Left ventricle myocardium superior (tissue), 1 donor: ENCODE measurements around the gene TSPAN2. TPM values are rescaled to one million over a fixed set of nuclear protein-coding genes. Genes with fewer than 3 reads are reported as not detected.

Source experiments
- ATAC-seq: fragments of 200-7000 bp; cut with Tn5 transposase; one replicate; pipeline ENCODE4 v1.9.1; 2020; ENCODE audit warnings: mild to moderate bottlenecking, moderate library complexity
- DNase-seq: peaks from one replicate; pipeline ENCODE4 v3.0.0-alpha.2; 2020
- intact Hi-C: fragments of 100-400 bp; cut with micrococcal nuclease; formaldehyde crosslinking; loops from one replicate; pipeline ENCODE4 v1.11.0; 2022
- total RNA-seq: library from RNA; stranded (reverse); fragmentation: NEBNext Ultra II Directional; extraction: Animal tissue kit (Norgen Biotek cat#: 25700); gene quantifications from one replicate; pipeline ENCODE4 v1.2.1, GENCODE V29; 2021
- donor health status: DM: no; HTN: yes; CAD: no; lungs with severe emphysema.

TSPAN2 gene
- total RNA-seq, 1 donor from 2014 or later: 6.2 TPM

GRCh38 chr1:115116512-115116911 is 27.2 kb upstream of the TSPAN2 start:
- ATAC-seq: no peak
- intact Hi-C loops: no loop called here
- DNase-seq: no peak

GRCh38 chr1:115115521-115116161 is 26.3 kb upstream of the TSPAN2 start:
- ATAC-seq (no peak), DNase-seq (no peak)
- intact Hi-C loops: no loop called here

DNA sequence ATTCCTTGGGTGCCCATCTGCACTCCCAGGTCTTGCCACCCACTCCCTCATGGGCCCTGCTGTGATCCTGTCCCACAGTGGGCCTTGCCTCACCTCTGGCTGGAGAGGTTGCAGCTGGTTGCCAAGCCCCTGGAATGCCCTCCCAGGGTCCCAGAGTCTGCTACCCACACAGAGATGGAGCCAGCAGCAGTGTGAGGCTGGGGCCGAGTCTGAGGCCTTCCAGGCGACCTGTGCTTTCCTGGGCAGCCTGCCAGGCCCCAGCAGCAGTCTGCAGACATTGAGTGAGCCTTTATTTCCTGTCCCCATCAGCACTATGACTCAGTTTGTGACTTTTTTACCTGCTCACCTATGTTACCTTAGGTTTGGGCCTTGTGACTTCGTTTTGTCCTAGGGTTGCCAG is 25.0 kb upstream of the TSPAN2 start:
- ATAC-seq (no peak), DNase-seq (peak; percentile 51)
- intact Hi-C loops: no loop called here

GRCh38 chr1:115113766-115114165 is 24.5 kb upstream of the TSPAN2 start:
- ATAC-seq (no peak), DNase-seq (no peak)
- intact Hi-C loops: loop anchor here (2.0 kb wide), 1 partner anchor 135 kb away; no protein-coding TSS in a partner anchor

DNA sequence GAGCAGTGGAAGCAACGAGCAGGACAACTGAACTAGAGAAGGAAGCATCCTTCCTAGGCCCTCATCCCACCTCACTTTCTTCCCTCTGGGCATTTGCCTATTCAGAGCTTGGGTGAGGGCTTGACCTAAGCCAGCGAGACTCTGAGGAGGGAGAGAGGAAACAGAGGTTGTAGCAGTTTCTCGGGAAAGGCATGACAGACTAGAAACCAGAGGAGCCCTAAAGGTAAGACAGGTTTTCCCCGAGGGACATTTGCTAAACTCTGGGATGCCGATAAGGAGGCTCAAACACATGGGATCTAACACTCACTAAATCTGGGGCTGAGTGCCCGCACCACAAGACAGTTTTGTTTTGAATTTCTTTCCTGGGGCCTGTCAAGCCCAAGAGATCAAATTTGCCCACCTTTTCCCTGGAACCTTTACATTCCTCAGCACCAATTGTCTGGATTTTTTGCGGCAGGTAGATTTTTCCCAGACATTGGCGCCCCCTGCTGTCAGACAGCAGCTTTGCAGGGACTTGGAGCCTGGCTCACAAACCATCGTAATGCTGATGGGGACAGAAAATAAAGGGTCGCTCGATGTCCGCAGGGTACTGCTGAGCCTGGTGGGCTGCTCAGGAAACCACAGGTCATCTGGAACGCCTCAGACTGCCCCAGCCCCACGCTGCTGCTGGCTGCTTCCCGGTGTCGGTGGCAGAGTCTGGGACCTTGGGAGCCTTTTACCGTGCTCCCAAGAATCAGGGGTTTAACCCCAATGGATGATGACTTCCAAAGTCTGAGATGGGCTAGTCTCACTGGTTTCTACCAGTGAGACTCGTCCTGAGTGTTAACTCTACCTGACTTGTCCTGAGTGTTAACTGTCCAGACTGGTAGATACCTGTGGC is 23.4 kb upstream of the TSPAN2 start:
- DNase-seq (peak; percentile 49), ATAC-seq (peak; percentile 45)
- intact Hi-C loops: loop anchor here (2.0 kb wide), 1 partner anchor 134 kb away; no protein-coding TSS in a partner anchor

- peak; percentile 41 for ATAC-seq
- intact Hi-C loops: no loop called here
- no peak for DNase-seq
Observed at GRCh38 chr1:115107516-115108260, 18.4 kb upstream of the TSPAN2 start.

DNA sequence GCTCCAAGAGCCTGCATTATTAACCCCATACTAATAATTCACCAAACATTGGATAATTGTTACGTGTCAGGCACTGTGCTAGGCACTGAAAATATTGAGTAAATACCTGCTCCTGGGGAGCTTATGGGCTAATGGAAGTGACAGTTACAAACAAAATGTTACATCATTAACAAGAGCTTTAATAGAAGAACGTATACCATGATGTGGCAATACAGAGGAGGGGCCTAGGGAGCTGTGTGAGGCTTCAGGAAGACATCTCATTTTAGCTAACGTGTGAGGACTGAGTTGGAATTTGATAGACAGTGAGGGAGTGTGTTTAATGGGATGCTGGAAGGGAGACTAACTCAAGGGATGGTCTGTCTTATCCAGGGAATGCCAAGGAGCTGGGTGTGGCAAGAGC is 16.5 kb upstream of the TSPAN2 start:
- ATAC-seq: no peak
- intact Hi-C loops: no loop called here
- DNase-seq: no peak

DNA sequence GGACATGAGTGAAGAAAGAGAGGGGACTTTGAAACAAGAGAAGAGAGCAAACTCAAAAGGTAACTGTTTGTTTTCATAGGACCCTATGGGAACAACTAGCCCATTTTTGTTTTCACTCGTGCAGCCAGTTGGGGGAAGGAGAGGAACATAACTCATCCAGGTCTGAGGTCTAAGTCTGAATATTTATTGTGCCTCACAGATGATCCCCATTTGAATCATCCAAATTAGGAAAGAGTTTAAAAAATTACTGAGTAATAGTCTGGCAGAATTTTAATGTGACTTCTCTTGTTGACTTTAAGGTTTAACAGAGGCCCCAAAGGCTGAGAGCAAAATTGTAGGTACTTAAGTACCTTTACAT is 10.4 kb upstream of the TSPAN2 start:
- DNase-seq (no peak), ATAC-seq (no peak)
- intact Hi-C loops: no loop called here

- DNase-seq (no peak), ATAC-seq (peak; percentile 70)
- intact Hi-C loops: no loop called here
Observed at GRCh38 chr1:115098979-115099692, 9.8 kb upstream of the TSPAN2 start.

GRCh38 chr1:115092175-115092574 is 2.9 kb upstream of the TSPAN2 start:
- no peak for DNase-seq
- intact Hi-C loops: no loop called here

GRCh38 chr1:115091572-115091971 is 2.3 kb upstream of the TSPAN2 start:
- ATAC-seq (no peak), DNase-seq (no peak)
- intact Hi-C loops: no loop called here

More at GRCh38 chr1:115092175-115092574, 2.9 kb upstream of the TSPAN2 start:
- no peak for ATAC-seq

- ATAC-seq: no peak
- no peak for DNase-seq
- intact Hi-C loops: no loop called here
Observed at GRCh38 chr1:115090956-115091355, 1.7 kb upstream of the TSPAN2 start.

- intact Hi-C loops: no loop called here
- DNase-seq (peak; percentile 44), ATAC-seq (peak; percentile 47)
Observed at GRCh38 chr1:115090540-115090939, 1.2 kb upstream of the TSPAN2 start.

DNA sequence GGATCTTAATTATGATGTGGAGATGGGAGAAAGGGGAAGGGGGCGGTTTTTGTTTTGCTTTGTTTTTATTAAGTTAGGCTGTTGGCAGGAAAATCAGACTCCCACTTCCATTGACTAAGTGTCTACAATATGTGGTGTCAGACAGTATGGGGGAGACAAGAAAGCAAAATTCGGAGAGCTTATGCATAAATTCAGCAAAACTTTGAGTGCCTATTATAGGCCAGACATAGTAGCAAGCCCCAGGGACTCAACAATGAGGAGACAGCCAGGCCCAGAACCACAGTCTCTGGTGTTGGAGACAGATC is 835 bp upstream of the TSPAN2 start:
- no peak for DNase-seq
- ATAC-seq: peak; percentile 4

DNA sequence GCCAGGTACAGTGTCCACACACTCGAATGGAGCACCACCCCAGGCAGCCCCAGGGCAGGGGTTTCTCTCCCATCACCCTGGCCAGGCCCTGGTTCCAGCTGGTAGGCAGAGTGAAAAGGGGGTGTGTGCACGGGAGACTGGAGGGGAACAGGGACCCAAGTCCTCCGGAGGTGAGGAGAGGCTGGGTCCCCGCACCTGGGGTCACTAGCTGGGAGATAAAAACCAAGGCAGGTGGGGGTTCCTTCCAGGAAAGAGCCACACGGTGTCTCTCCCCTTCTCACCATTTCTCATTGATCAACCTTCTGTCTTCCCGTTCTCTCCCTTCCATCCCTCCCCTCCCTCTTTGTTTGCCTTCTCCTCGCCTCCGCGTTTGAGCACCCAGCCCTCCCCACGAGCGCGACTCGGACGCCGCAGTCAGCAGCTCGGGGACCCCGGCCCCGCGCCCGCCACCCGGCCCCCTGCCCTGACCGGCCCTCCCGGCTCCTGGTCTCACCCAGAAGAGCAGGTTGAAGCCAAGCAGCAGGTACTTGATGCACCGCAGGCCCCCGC is 358 bp downstream of the TSPAN2 start:
- peak; percentile 3 for ATAC-seq
- DNase-seq: no peak
- intact Hi-C loops: no loop called here

More for the DNA sequence above, 835 bp upstream of the TSPAN2 start:
- intact Hi-C loops: no loop called here

DNA sequence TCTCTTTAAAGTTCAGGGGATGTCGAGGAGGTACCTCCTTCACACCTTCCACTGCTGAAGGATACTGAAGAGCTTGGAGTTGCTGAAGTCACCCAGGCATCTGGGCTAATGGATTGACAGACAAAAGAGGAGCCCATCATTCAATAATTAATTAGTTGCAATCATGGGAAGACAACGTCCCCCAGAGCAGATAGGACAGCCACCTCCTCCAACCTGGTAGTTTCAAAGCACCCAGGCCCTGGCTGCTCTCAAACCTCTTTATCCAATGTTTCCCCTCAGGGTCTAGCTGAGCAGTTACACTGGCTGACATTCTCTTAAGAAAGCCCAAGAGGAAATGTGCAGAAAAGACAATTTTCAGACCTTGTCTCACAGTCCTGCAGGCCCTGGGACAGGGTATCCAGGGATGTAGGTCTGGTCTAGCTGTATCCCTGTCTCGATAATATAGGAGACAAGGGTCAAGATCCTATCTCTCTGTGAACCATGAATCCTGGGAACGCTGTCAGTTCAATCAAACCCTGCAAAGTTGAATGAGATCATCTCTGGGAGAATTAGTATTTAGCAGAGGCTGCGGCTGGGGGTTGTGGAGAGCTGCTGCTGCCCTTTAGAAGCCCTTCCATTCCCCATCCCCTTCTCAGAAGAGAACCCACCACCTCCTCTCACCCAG is 1.1 kb downstream of the TSPAN2 start:
- DNase-seq (no peak), ATAC-seq (no peak)
- intact Hi-C loops: no loop called here

DNA sequence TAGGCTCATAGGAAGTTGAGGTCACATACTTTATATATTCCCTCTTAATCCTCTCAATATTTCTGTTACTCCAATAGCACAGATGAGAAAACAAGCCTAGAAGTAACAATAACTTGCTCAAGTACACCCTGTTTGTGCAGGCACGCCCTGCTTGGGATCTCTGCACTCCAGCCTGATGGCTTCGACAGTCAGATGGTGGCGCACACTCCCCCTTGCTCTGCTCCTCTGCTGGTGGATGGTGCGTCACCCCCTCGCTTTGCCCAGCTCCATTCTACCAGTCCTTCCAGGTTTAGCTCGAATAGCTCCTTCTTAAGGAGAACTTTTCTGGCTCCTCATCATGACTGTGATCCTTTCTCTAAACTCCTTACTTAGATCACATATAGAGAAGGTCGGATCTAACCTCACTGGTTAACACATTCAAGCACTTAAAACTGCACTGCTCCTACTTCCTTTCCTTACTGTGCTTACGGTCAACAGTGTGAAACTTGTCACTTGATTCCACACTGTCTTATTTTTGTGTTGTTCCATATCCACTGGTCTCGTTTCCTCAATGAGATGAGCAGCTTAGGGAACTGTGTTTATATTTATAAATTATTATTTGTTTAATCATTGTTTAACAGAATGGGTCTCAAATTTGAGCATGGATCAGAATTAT is 3.0 kb downstream of the TSPAN2 start:
- ATAC-seq (no peak), DNase-seq (no peak)
- intact Hi-C loops: no loop called here

- intact Hi-C loops: no loop called here
- peak; percentile 27 for ATAC-seq
- no peak for DNase-seq
Observed at GRCh38 chr1:115084902-115085511, 4.3 kb downstream of the TSPAN2 start.
